Islet of Langerhans (tissue), 1 donor: ENCODE measurements around the gene ARAP2.

ENCODE experiments used
- FAIRE-seq: peaks from one replicate; lab custom pipeline; 2011; peaks lifted over from hg19 to GRCh38; lab: Jason Lieb, UNC

Gene ARAP2

GRCh38 chr4:36042122-36042970, 202.0 kb downstream of the ARAP2 start:
- no peak for FAIRE-seq

GRCh38 chr4:36041340-36041739, 203.0 kb downstream of the ARAP2 start:
- FAIRE-seq = no peak

GRCh38 chr4:36039026-36039425, 205.3 kb downstream of the ARAP2 start:
- FAIRE-seq = no peak

GRCh38 chr4:36038491-36038890, 205.8 kb downstream of the ARAP2 start:
- FAIRE-seq = no peak

GRCh38 chr4:36037127-36037526, 207.2 kb downstream of the ARAP2 start:
- FAIRE-seq = no peak

GRCh38 chr4:36029951-36030350, 214.4 kb downstream of the ARAP2 start:
- no peak for FAIRE-seq

- no peak for FAIRE-seq
Measured at GRCh38 chr4:36027203-36027602, 217.1 kb downstream of the ARAP2 start.

- no peak for FAIRE-seq
Measured at GRCh38 chr4:36026348-36026880, 217.9 kb downstream of the ARAP2 start.

GRCh38 chr4:36024901-36025660, 219.2 kb downstream of the ARAP2 start:
- no peak for FAIRE-seq

- FAIRE-seq = no peak
Measured at GRCh38 chr4:36020351-36020750, 224.0 kb downstream of the ARAP2 start.
